C4-2B (cell line): ENCODE results near the gene ACSM6.

Source experiments
- H3K27ac ChIP-seq: fragments of 450-650 bp; 2 replicates; pipeline ENCODE4 v1.5.1; 2017
- ZFX ChIP-seq: fragments of 450-650 bp; IDR thresholded peaks from 2 replicates; pipeline ENCODE4 v1.6.1; 2017
- TF ChIP-seq, protein P1 (sequence below): fragments of 450-650 bp; conservative IDR thresholded peaks from 2 replicates; pipeline ENCODE4 v1.5.1; 2017; ENCODE audit warnings: mild to moderate bottlenecking

Gene ACSM6

GRCh38 chr10:95247881-95248583, 54.0 kb downstream of the ACSM6 start:
- no peak overlapping the region for H3K27ac ChIP-seq
- TF ChIP-seq ZFX, result no peak
- TF ChIP-seq, protein P1, sequence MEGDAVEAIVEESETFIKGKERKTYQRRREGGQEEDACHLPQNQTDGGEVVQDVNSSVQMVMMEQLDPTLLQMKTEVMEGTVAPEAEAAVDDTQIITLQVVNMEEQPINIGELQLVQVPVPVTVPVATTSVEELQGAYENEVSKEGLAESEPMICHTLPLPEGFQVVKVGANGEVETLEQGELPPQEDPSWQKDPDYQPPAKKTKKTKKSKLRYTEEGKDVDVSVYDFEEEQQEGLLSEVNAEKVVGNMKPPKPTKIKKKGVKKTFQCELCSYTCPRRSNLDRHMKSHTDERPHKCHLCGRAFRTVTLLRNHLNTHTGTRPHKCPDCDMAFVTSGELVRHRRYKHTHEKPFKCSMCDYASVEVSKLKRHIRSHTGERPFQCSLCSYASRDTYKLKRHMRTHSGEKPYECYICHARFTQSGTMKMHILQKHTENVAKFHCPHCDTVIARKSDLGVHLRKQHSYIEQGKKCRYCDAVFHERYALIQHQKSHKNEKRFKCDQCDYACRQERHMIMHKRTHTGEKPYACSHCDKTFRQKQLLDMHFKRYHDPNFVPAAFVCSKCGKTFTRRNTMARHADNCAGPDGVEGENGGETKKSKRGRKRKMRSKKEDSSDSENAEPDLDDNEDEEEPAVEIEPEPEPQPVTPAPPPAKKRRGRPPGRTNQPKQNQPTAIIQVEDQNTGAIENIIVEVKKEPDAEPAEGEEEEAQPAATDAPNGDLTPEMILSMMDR, result no peak

- no peak for TF ChIP-seq ZFX
- TF ChIP-seq, protein P1, result no peak
- H3K27ac ChIP-seq, result no peak overlapping the region
These were observed 55.0 kb downstream of the ACSM6 start for GRCh38 chr10:95248989-95249388.

DNA sequence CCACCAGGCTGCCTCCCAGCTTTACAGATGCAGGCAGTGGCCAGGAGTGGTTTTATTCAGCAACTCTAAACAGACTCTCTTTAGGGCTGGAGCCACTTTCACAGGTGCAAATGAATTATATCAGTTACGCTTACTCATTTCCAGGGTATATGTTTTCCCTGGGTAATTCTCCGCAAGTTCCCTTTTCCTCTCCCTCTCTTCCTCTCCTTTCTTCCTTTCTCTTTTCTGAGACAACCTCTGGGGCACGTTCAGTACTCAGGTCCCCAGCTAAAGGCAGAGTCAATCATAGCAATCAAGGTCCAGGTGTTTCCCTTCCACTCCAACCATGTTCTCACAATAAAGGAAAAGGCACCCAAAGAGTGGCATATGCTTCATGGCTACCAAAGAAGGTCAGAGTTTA, 55.4 kb downstream of the ACSM6 start:
- TF ChIP-seq, protein P1, result no peak
- no peak for TF ChIP-seq ZFX
- no peak overlapping the region for H3K27ac ChIP-seq

DNA sequence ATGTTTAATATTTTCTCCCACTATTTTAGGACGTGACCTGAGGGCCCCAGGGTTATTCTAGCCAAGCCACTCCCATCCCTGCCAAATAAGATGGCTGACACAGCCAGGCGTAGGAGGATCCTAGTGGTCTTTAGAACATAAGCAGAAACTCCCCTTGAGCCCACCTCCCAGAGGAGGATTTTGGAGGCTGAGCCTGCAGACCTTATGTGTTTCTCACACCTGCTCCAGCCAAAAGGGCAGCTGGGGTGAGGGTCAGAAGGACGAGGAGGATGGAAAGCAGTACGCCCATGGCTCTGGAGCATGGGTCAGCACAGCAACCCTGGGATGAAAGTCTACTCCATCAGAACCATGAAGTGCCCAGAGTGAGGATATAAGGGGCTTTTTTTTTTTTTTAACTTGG, 56.8 kb downstream of the ACSM6 start:
- TF ChIP-seq ZFX, result no peak
- TF ChIP-seq, protein P1, result no peak
- no peak overlapping the region for H3K27ac ChIP-seq

DNA sequence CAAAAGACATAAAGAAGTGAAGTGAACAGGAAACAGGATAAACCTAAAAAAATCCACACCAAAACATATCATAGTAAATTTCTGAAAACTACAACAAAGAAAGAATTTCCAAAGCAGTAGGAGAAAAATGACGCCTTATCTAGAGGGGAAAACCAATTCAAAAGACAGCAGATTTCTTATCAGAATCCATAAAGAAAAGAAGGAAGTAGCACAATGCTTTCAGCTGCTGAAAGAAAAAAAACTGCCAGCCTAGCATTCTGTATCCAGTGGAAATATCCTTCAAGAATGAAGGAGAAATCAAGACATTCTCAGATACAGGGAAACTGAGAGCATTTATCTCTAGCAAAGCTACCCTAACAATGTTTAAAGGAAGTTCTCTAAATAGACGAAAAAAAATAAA, 59.0 kb downstream of the ACSM6 start:
- H3K27ac ChIP-seq, result no peak overlapping the region
- TF ChIP-seq ZFX, result no peak
- TF ChIP-seq, protein P1, result no peak

DNA sequence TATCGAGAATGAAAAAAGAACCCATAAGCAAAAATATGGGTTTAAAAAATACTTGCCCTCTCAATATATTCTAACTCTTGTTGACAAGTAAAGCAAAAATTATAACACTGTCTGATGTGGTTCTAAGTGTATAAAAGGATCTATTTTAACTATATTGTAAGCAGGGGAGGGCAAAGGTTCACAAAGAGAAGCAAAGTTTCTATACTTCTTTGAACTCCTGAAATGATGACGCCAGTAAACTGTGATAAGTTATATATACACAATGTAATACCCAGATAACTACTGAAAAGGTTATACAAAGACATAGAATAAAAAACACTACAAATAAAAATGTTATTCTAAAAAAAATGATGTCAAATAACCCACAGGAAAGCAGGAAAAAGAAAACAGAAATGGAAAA, 59.6 kb downstream of the ACSM6 start:
- TF ChIP-seq, protein P1, result no peak
- TF ChIP-seq ZFX, result no peak
- no peak overlapping the region for H3K27ac ChIP-seq

- no peak overlapping the region for H3K27ac ChIP-seq
These were observed 60.6 kb downstream of the ACSM6 start for GRCh38 chr10:95254629-95255028.

More at GRCh38 chr10:95254629-95255028, 60.6 kb downstream of the ACSM6 start:
- no peak for TF ChIP-seq ZFX
- TF ChIP-seq, protein P1, result no peak
